ENCODE data around the gene ARID1B. TPM values are rescaled to one million over a fixed set of nuclear protein-coding genes. Genes with fewer than 3 reads are reported as not detected.

Gene ARID1B
- total and polyA plus RNA-seq, 9 of the 15 experiments (the other 6 are each of a cell fraction or from before 2014, with no cell fraction given): 12.5 to 50.5 (median 25.8) TPM

GRCh38 chr6:156777577-156778453 is 637 bp downstream of the ARID1B start (continued):
- TF ChIP-seq, protein P1, sequence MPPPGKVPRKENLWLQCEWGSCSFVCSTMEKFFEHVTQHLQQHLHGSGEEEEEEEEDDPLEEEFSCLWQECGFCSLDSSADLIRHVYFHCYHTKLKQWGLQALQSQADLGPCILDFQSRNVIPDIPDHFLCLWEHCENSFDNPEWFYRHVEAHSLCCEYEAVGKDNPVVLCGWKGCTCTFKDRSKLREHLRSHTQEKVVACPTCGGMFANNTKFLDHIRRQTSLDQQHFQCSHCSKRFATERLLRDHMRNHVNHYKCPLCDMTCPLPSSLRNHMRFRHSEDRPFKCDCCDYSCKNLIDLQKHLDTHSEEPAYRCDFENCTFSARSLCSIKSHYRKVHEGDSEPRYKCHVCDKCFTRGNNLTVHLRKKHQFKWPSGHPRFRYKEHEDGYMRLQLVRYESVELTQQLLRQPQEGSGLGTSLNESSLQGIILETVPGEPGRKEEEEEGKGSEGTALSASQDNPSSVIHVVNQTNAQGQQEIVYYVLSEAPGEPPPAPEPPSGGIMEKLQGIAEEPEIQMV (tag; conservative IDR thresholded peaks at IDR 0.05; ENCODE audit: low read depth): no peak
- TF ChIP-seq GTF2F1 (IDR thresholded peaks at IDR 0.05; ENCODE audit: low read depth, low read length) (no peak), STAT6 (CRISPR knock-in tag; IDR thresholded peaks at IDR 0.05) (no peak), SAFB2 (IDR thresholded peaks at IDR 0.05; ENCODE audit: borderline replicate concordance, low read depth, low read length, severe bottlenecking) (no peak), ZNF184 (CRISPR knock-in tag; IDR thresholded peaks at IDR 0.05) (no peak), YY1 (IDR thresholded peaks at IDR 0.05; ENCODE audit: borderline replicate concordance in 1 of 3, control insufficient read depth in 1 of 3, extremely low read depth in 1 of 3, insufficient read depth in 3 of 3, insufficient read length in 1 of 3, insufficient replicate concordance in 2 of 3, low read depth in 1 of 3, low read length in 2 of 3) (peak; percentile 31 to 74 (median 41)), NCOA6 (IDR thresholded peaks at IDR 0.05) (no peak), SREBF2 (CRISPR knock-in tag; IDR thresholded peaks at IDR 0.05) (no peak), HEY1 (CRISPR knock-in tag; IDR thresholded peaks at IDR 0.05; ENCODE audit: borderline replicate concordance) (no peak), MCM3 (IDR thresholded peaks at IDR 0.05) (no peak), DACH1 (IDR thresholded peaks at IDR 0.05; ENCODE audit: partially characterized antibody) (no peak), PPARD (CRISPR knock-in tag; IDR thresholded peaks at IDR 0.05) (no peak), RAD21 (CRISPR knock-in tag; conservative IDR thresholded peaks at IDR 0.05 in 1 of 2, IDR thresholded peaks at IDR 0.05 in 1 of 2) (no peak), SRSF1 (IDR thresholded peaks at IDR 0.05; ENCODE audit: low read depth, low read length) (no peak)
- TF ChIP-seq, protein P2, sequence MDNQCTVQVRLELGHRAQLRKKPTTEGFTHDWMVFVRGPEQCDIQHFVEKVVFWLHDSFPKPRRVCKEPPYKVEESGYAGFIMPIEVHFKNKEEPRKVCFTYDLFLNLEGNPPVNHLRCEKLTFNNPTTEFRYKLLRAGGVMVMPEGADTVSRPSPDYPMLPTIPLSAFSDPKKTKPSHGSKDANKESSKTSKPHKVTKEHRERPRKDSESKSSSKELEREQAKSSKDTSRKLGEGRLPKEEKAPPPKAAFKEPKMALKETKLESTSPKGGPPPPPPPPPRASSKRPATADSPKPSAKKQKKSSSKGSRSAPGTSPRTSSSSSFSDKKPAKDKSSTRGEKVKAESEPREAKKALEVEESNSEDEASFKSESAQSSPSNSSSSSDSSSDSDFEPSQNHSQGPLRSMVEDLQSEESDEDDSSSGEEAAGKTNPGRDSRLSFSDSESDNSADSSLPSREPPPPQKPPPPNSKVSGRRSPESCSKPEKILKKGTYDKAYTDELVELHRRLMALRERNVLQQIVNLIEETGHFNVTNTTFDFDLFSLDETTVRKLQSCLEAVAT (IDR thresholded peaks at IDR 0.05): peak; percentile 88 to 92
- TF ChIP-seq, protein P3, sequence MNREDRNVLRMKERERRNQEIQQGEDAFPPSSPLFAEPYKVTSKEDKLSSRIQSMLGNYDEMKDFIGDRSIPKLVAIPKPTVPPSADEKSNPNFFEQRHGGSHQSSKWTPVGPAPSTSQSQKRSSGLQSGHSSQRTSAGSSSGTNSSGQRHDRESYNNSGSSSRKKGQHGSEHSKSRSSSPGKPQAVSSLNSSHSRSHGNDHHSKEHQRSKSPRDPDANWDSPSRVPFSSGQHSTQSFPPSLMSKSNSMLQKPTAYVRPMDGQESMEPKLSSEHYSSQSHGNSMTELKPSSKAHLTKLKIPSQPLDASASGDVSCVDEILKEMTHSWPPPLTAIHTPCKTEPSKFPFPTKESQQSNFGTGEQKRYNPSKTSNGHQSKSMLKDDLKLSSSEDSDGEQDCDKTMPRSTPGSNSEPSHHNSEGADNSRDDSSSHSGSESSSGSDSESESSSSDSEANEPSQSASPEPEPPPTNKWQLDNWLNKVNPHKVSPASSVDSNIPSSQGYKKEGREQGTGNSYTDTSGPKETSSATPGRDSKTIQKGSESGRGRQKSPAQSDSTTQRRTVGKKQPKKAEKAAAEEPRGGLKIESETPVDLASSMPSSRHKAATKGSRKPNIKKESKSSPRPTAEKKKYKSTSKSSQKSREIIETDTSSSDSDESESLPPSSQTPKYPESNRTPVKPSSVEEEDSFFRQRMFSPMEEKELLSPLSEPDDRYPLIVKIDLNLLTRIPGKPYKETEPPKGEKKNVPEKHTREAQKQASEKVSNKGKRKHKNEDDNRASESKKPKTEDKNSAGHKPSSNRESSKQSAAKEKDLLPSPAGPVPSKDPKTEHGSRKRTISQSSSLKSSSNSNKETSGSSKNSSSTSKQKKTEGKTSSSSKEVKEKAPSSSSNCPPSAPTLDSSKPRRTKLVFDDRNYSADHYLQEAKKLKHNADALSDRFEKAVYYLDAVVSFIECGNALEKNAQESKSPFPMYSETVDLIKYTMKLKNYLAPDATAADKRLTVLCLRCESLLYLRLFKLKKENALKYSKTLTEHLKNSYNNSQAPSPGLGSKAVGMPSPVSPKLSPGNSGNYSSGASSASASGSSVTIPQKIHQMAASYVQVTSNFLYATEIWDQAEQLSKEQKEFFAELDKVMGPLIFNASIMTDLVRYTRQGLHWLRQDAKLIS (CRISPR knock-in tag; IDR thresholded peaks at IDR 0.05): peak; percentile 33; the same call in 1 of the 2 replicates
